PC-9 (cell line): ENCODE results near the gene EVI5. TPM values are rescaled to one million over a fixed set of nuclear protein-coding genes. Genes with fewer than 3 reads are reported as not detected.
"Not testable (repeated sequence)": the region's sequence is repeated elsewhere in the genome, so short reads cannot be mapped to it uniquely, and the experiment has no call there.

Experiments used
- BruUV-seq: library from RNA; stranded (reverse); fragments of 400-500 nt; replicated peaks from 2 replicates; lab custom pipeline; 2021; lab: Mats Ljungman, UMichigan
- CTCF ChIA-PET: fragments of 300-600 bp; sonication (Branson Sonifier 250); formaldehyde crosslinking; loops from one replicate; lab custom pipeline; 2022; ENCODE audit warnings: antibody characterized with exemption; lab: Charles Lee
- POLR2A ChIA-PET: fragments of 300-600 bp; sonication (Branson Sonifier 250); formaldehyde crosslinking; loops from one replicate; lab custom pipeline; 2022; ENCODE audit warnings: antibody characterized with exemption; ENCODE audit not compliant: unreplicated experiment; lab: Charles Lee
- DNase-seq, 2 experiments: peaks; one replicate each; pipeline versions ENCODE4 v3.0.0 to v3.0.0-alpha.2; 2015 to 2022; ENCODE audit warnings: mixed read lengths in 1 of 2
- H2AFZ ChIP-seq: fragments of 200-600 bp; sonication (generic); 2 replicates; pipeline ENCODE4 v1.8.1; 2017; ENCODE audit warnings: antibody characterized with exemption
- H3F3A ChIP-seq: fragments of 200-600 bp; sonication (generic); 2 replicates; pipeline ENCODE4 v1.8.1; 2017; ENCODE audit warnings: antibody characterized with exemption, mild to moderate bottlenecking, low read depth; ENCODE audit not compliant: insufficient read depth
- H3K27ac ChIP-seq: fragments of 200-600 bp; sonication (generic); 2 replicates; pipeline ENCODE4 v1.6.1; 2016; ENCODE audit warnings: mixed run types
- H3K27me3 ChIP-seq: fragments of 200-600 bp; sonication (generic); 2 replicates; pipeline ENCODE4 v1.6.1; 2016; ENCODE audit warnings: low read depth, mixed run types; ENCODE audit not compliant: insufficient read depth
- H3K36me3 ChIP-seq: fragments of 200-600 bp; sonication (generic); 2 replicates; pipeline ENCODE4 v1.6.1; 2016; ENCODE audit warnings: low read depth, mixed run types
- H3K4me1 ChIP-seq: fragments of 200-600 bp; sonication (generic); replicated peaks from 2 replicates; pipeline ENCODE4 v1.6.1; 2016; ENCODE audit warnings: mixed run types; ENCODE audit not compliant: insufficient read depth
- H3K4me2 ChIP-seq: fragments of 200-600 bp; sonication (generic); 2 replicates; pipeline ENCODE4 v1.6.1; 2017; ENCODE audit warnings: mixed run types
- H3K4me3 ChIP-seq: fragments of 200-600 bp; sonication (generic); 2 replicates; pipeline ENCODE4 v1.6.1; 2016; ENCODE audit warnings: mixed run types
- H3K79me2 ChIP-seq: fragments of 200-600 bp; sonication (generic); 2 replicates; pipeline ENCODE4 v1.6.1; 2017; ENCODE audit warnings: low read depth, mixed run types
- H3K9me2 ChIP-seq: fragments of 200-600 bp; sonication (generic); 2 replicates; pipeline ENCODE4 v1.8.1; 2017; ENCODE audit warnings: mild to moderate bottlenecking; ENCODE audit not compliant: insufficient read depth
- H3K9me3 ChIP-seq: fragments of 200-600 bp; sonication (generic); 2 replicates; pipeline ENCODE4 v1.8.1; 2016; ENCODE audit warnings: low read depth; ENCODE audit not compliant: insufficient read depth
- H4K20me1 ChIP-seq: fragments of 200-600 bp; sonication (generic); 2 replicates; pipeline ENCODE4 v1.8.1; 2017; ENCODE audit not compliant: insufficient read depth
- CTCF ChIP-seq: fragments of 200-600 bp; sonication (generic); conservative IDR thresholded peaks from 2 replicates; pipeline ENCODE4 v1.6.1; 2017; ENCODE audit warnings: mixed run types, antibody characterized with exemption, mild to moderate bottlenecking, moderate library complexity
- EZH2 ChIP-seq: fragments of 200-600 bp; sonication (generic); IDR thresholded peaks from 2 replicates; pipeline ENCODE4 v1.8.0; 2017; ENCODE audit warnings: antibody characterized with exemption, low read depth
- intact Hi-C: fragments of 100-400 bp; cut with micrococcal nuclease; formaldehyde crosslinking; loops from one replicate; pipeline ENCODE4 v1.10.0; 2022; ENCODE audit not compliant: unreplicated experiment
- total RNA-seq: library from RNA; stranded (reverse); gene quantifications from 2 replicates; pipeline ENCODE4 v1.2.3, GENCODE V29; 2021

Gene EVI5
- total RNA-seq, 1 experiment from 2014 or later: 32.0 TPM

GRCh38 chr1:92786111-92786901 is 1.4 kb upstream of the EVI5 start:
- H3K4me3 ChIP-seq: peak overlapping the region; percentile 94; the same call in 1 of the 2 replicates
- peak overlapping the region; percentile 97 for H3K4me2 ChIP-seq
- H3K79me2 ChIP-seq: peaks cover 31% of the 10 kb centered on the region
- ChIA-PET CTCF (no interaction called here), POLR2A (interaction anchor here (0.7 kb wide), 2 partner anchors 40 kb away, joined by 4 to 5 read pairs; no protein-coding TSS in a partner anchor)
- peak overlapping the region; percentile 57; the same call in 1 of the 2 replicates for H3K27ac ChIP-seq
- H2AFZ ChIP-seq: peak overlapping the region; percentile 92
- no peaks in the 10 kb centered on the region; the same call in 1 of the 2 replicates for H4K20me1 ChIP-seq
- no peaks in the 10 kb centered on the region for H3K27me3 ChIP-seq
- no peak for TF ChIP-seq EZH2
- no peak for TF ChIP-seq CTCF
- H3K36me3 ChIP-seq: no peaks in the 10 kb centered on the region
- H3K9me3 ChIP-seq: no peaks in the 10 kb centered on the region
- peaks cover 26% of the 10 kb centered on the region for H3K4me1 ChIP-seq
- intact Hi-C loops: no loop called here
- no peaks in the 10 kb centered on the region; the same call in 1 of the 2 replicates for H3K9me2 ChIP-seq
- BruUV-seq: no TSS peak
- no peak for DNase-seq
- peaks cover 4% of the 10 kb centered on the region; the same call in 1 of the 2 replicates for H3F3A ChIP-seq

- peak overlapping the region; percentile 97 for H3K4me2 ChIP-seq
- no TSS peak for BruUV-seq
- H3K4me3 ChIP-seq: peak overlapping the region; percentile 94
- ChIA-PET CTCF (interaction anchor here (0.6 to 1.6 kb wide), 4 partner anchors 48 to 1619 kb away, joined by 3 to 5 read pairs (median 4); partner anchors contain the start of gene RPL5), POLR2A (interaction anchor here (0.9 kb wide), 1 partner anchor 48 kb away, joined by 4 read pairs; the partner anchor contains the start of gene RPL5)
- H3F3A ChIP-seq: peaks cover 4% of the 10 kb centered on the region; the same call in 1 of the 2 replicates
- H3K27ac ChIP-seq: 0 out of 2 replicates have a peak overlapping the region, but pooled peaks have one; percentile 17
- H3K9me2 ChIP-seq: no peaks in the 10 kb centered on the region; the same call in 1 of the 2 replicates
- no peaks in the 10 kb centered on the region; the same call in 1 of the 2 replicates for H4K20me1 ChIP-seq
- H3K9me3 ChIP-seq: no peaks in the 10 kb centered on the region
- H2AFZ ChIP-seq: peak overlapping the region; percentile 92
- no peaks in the 10 kb centered on the region for H3K36me3 ChIP-seq
- DNase-seq: peak in 1 of 2 experiments; percentile 47
- no peaks in the 10 kb centered on the region for H3K27me3 ChIP-seq
- no peak for TF ChIP-seq EZH2
- no peak for TF ChIP-seq CTCF
- peaks cover 26% of the 10 kb centered on the region for H3K4me1 ChIP-seq
- intact Hi-C loops: loop anchor here (2.0 kb wide), 1 partner anchor 35 kb away; no protein-coding TSS in a partner anchor
- H3K79me2 ChIP-seq: peaks cover 48% of the 10 kb centered on the region
Observed at GRCh38 chr1:92784021-92784638, 778 bp downstream of the EVI5 start.

- ChIA-PET CTCF (interaction anchor here (0.6 to 0.7 kb wide), 4 partner anchors 235 to 1619 kb away, joined by 3 to 5 read pairs (median 4); no protein-coding TSS in a partner anchor), POLR2A (interaction anchor here (0.5 kb wide), 1 partner anchor 30 kb away, joined by 3 read pairs; no protein-coding TSS in a partner anchor)
- H3K4me3 ChIP-seq: peak overlapping the region; percentile 94
- H3K9me3 ChIP-seq, H3K27me3 ChIP-seq, H3K9me2 ChIP-seq, DNase-seq, intact Hi-C loops, BruUV-seq, H3K36me3 ChIP-seq, H4K20me1 ChIP-seq, H3F3A ChIP-seq: not testable (repeated sequence)
- peak overlapping the region; percentile 97 for H3K4me2 ChIP-seq
- H3K4me1 ChIP-seq: peaks cover 26% of the 10 kb centered on the region
- peaks cover 54% of the 10 kb centered on the region for H3K79me2 ChIP-seq
- 0 out of 2 replicates have a peak overlapping the region, but pooled peaks have one; percentile 17 for H3K27ac ChIP-seq
- H2AFZ ChIP-seq: peak overlapping the region; percentile 92
Observed at GRCh38 chr1:92783550-92783949, 1.4 kb downstream of the EVI5 start.
